Hepatocyte (in vitro differentiated cells): ENCODE measurements around the gene PIK3C2G.

Experiments
- CTCF ChIP-seq: fragments of 200-600 bp; sonication (generic); IDR thresholded peaks from 2 replicates; pipeline ENCODE4 v1.5.1; 2016; ENCODE audit warnings: antibody characterized with exemption, mild to moderate bottlenecking; ENCODE audit not compliant: poor library complexity
- EZH2phosphoT487 ChIP-seq: fragments of 200-600 bp; sonication (generic); IDR thresholded peaks from one replicate; pipeline ENCODE4 v1.6.1; 2018; ENCODE audit warnings: antibody characterized with exemption, mild to moderate bottlenecking, low read depth, moderate library complexity; ENCODE audit not compliant: unreplicated experiment, severe bottlenecking

GRCh38 chr12:18689771-18690170 is 428.5 kb downstream of the PIK3C2G start:
- no peak for TF ChIP-seq CTCF
- TF ChIP-seq EZH2phosphoT487, result no peak
